MM.1S (cell line): Measurements from ENCODE around the gene SLC24A4.

Experiments used
- EZH2phosphoT487 ChIP-seq: fragments of 300-600 bp; sonication (generic); IDR thresholded peaks from 2 replicates; pipeline ENCODE4 v1.6.1; 2018; ENCODE audit warnings: antibody characterized with exemption, low read length
- TF ChIP-seq, protein P1 (sequence below): fragments of 300-600 bp; sonication (generic); IDR thresholded peaks from 2 replicates; pipeline ENCODE4 v1.5.1; 2016; ENCODE audit warnings: antibody characterized with exemption, low read length, mixed read lengths

- TF ChIP-seq EZH2phosphoT487 = no peak
- TF ChIP-seq, protein P1, sequence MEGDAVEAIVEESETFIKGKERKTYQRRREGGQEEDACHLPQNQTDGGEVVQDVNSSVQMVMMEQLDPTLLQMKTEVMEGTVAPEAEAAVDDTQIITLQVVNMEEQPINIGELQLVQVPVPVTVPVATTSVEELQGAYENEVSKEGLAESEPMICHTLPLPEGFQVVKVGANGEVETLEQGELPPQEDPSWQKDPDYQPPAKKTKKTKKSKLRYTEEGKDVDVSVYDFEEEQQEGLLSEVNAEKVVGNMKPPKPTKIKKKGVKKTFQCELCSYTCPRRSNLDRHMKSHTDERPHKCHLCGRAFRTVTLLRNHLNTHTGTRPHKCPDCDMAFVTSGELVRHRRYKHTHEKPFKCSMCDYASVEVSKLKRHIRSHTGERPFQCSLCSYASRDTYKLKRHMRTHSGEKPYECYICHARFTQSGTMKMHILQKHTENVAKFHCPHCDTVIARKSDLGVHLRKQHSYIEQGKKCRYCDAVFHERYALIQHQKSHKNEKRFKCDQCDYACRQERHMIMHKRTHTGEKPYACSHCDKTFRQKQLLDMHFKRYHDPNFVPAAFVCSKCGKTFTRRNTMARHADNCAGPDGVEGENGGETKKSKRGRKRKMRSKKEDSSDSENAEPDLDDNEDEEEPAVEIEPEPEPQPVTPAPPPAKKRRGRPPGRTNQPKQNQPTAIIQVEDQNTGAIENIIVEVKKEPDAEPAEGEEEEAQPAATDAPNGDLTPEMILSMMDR = no peak
Measured at GRCh38 chr14:92308716-92309115, 14.2 kb upstream of the SLC24A4 start.
